GM19193 (cell line): Measurements from ENCODE around the gene PNLIPRP1.

Experiments used
- POLR2A ChIP-seq: IDR thresholded peaks from 4 replicates; pipeline ENCODE4 v1.6.1; 2011; ENCODE audit not compliant: insufficient read depth, insufficient read length; ENCODE audit errors: extremely low read depth

The PNLIPRP1 gene

GRCh38 chr10:116589926-116590325 is 833 bp upstream of the PNLIPRP1 start:
- TF ChIP-seq POLR2A: no peak

- TF ChIP-seq POLR2A: no peak
These were observed 2.5 kb downstream of the PNLIPRP1 start for GRCh38 chr10:116593139-116593740.

- no peak for TF ChIP-seq POLR2A
These were observed 3.8 kb downstream of the PNLIPRP1 start for GRCh38 chr10:116594525-116595035.

GRCh38 chr10:116596062-116596461 is 5.3 kb downstream of the PNLIPRP1 start:
- TF ChIP-seq POLR2A: no peak

- TF ChIP-seq POLR2A: no peak
These were observed 6.8 kb downstream of the PNLIPRP1 start for GRCh38 chr10:116597543-116597942.

- no peak for TF ChIP-seq POLR2A
These were observed 7.6 kb downstream of the PNLIPRP1 start for GRCh38 chr10:116598329-116598728.

GRCh38 chr10:116599991-116600390 is 9.2 kb downstream of the PNLIPRP1 start:
- TF ChIP-seq POLR2A: no peak

GRCh38 chr10:116602648-116603400 is 12.1 kb downstream of the PNLIPRP1 start:
- TF ChIP-seq POLR2A: no peak

- TF ChIP-seq POLR2A: no peak
These were observed 15.3 kb downstream of the PNLIPRP1 start for GRCh38 chr10:116606061-116606483.

GRCh38 chr10:116607336-116607735 is 16.6 kb downstream of the PNLIPRP1 start:
- TF ChIP-seq POLR2A: no peak

- no peak for TF ChIP-seq POLR2A
These were observed 18.2 kb downstream of the PNLIPRP1 start for GRCh38 chr10:116608686-116609594.

- TF ChIP-seq POLR2A: no peak
These were observed 19.8 kb downstream of the PNLIPRP1 start for GRCh38 chr10:116610443-116611152.

GRCh38 chr10:116611153-116611545 is 20.4 kb downstream of the PNLIPRP1 start:
- TF ChIP-seq POLR2A: no peak

GRCh38 chr10:116612107-116612769 is 21.5 kb downstream of the PNLIPRP1 start:
- TF ChIP-seq POLR2A: no peak
